Stimulated activated CD8-positive, alpha-beta memory T cell treated with anti-CD3 and anti-CD28 coated beads, Interleukin-7, amount 100 ng/mL, for 24 hours (primary cell): ENCODE data around the gene WDR90.

ENCODE experiments used
- DNase-seq: peaks from one replicate; pipeline ENCODE4 v3.0.0-alpha.2; 2020; ENCODE audit warnings: low read depth

The WDR90 gene

GRCh38 chr16:638836-639235 is 10.3 kb upstream of the WDR90 start:
- no peak for DNase-seq

- DNase-seq: no peak
Measured at GRCh38 chr16:640614-641013, 8.6 kb upstream of the WDR90 start.

- peak; percentile 41 for DNase-seq
Measured at GRCh38 chr16:641326-642188, 7.6 kb upstream of the WDR90 start, which contains the start of gene MCRIP2. Gene MCRIP2 (plus strand): TSS chr16:641828. CDS start chr16:641992, 164 bp downstream.

- DNase-seq: no peak
Measured at GRCh38 chr16:642189-643049, 6.7 kb upstream of the WDR90 start.

GRCh38 chr16:643050-643368 is 6.2 kb upstream of the WDR90 start:
- DNase-seq: no peak

- DNase-seq: no peak
Measured at GRCh38 chr16:644556-644955, 4.6 kb upstream of the WDR90 start.

- no peak for DNase-seq
Measured at GRCh38 chr16:645852-646678, 3.1 kb upstream of the WDR90 start.

- DNase-seq: no peak
Measured at GRCh38 chr16:646679-647172, 2.4 kb upstream of the WDR90 start.

GRCh38 chr16:647173-647902 is 1.8 kb upstream of the WDR90 start:
- no peak for DNase-seq

- no peak for DNase-seq
Measured at GRCh38 chr16:648071-648780, 939 bp upstream of the WDR90 start.

- DNase-seq: no peak
Measured at GRCh38 chr16:649631-650030, 466 bp downstream of the WDR90 start.

GRCh38 chr16:651844-652243 is 2.7 kb downstream of the WDR90 start:
- DNase-seq: no peak

- no peak for DNase-seq
Measured at GRCh38 chr16:652454-653305, 3.5 kb downstream of the WDR90 start.

- DNase-seq: no peak
Measured at GRCh38 chr16:654034-654433, 4.9 kb downstream of the WDR90 start.

GRCh38 chr16:657487-657886 is 8.3 kb downstream of the WDR90 start:
- DNase-seq: no peak

GRCh38 chr16:658679-659571 is 9.8 kb downstream of the WDR90 start:
- no peak for DNase-seq

GRCh38 chr16:659618-660017 is 10.5 kb downstream of the WDR90 start:
- no peak for DNase-seq

GRCh38 chr16:660132-660458 is 10.9 kb downstream of the WDR90 start:
- DNase-seq: no peak
